ENCODE data around the gene ERC1.

The ERC1 gene

GRCh38 chr12:1030779-1031178, 39.8 kb downstream of the ERC1 start:
- no peak overlapping the region for H3K27ac ChIP-seq
- no peaks in the 10 kb centered on the region for H3K9me3 ChIP-seq
- TF ChIP-seq, protein P1, sequence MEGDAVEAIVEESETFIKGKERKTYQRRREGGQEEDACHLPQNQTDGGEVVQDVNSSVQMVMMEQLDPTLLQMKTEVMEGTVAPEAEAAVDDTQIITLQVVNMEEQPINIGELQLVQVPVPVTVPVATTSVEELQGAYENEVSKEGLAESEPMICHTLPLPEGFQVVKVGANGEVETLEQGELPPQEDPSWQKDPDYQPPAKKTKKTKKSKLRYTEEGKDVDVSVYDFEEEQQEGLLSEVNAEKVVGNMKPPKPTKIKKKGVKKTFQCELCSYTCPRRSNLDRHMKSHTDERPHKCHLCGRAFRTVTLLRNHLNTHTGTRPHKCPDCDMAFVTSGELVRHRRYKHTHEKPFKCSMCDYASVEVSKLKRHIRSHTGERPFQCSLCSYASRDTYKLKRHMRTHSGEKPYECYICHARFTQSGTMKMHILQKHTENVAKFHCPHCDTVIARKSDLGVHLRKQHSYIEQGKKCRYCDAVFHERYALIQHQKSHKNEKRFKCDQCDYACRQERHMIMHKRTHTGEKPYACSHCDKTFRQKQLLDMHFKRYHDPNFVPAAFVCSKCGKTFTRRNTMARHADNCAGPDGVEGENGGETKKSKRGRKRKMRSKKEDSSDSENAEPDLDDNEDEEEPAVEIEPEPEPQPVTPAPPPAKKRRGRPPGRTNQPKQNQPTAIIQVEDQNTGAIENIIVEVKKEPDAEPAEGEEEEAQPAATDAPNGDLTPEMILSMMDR (IDR thresholded peaks at IDR 0.05) = no peak
- H3K27me3 ChIP-seq = no peaks in the 10 kb centered on the region
- peaks cover 9% of the 10 kb centered on the region for H3K36me3 ChIP-seq
- H3K4me3 ChIP-seq (ENCODE audit: low read depth in 1 of 2, low read length in 1 of 2) = no peak overlapping the region
- H3K4me1 ChIP-seq (ENCODE audit: control insufficient read depth in 1 of 2, insufficient read depth in 1 of 2, low read depth in 1 of 2, low read length in 1 of 2) = no peaks in the 10 kb centered on the region

- Histone ChIP-seq H3K9me3 (no peaks in the 10 kb centered on the region), H3K4me3 (ENCODE audit: low read depth in 1 of 2, low read length in 1 of 2) (no peak overlapping the region), H3K27me3 (no peaks in the 10 kb centered on the region), H3K36me3 (no peaks in the 10 kb centered on the region), H3K27ac (no peak overlapping the region), H3K4me1 (ENCODE audit: control insufficient read depth in 1 of 2, insufficient read depth in 1 of 2, low read depth in 1 of 2, low read length in 1 of 2) (no peaks in the 10 kb centered on the region)
- TF ChIP-seq, protein P1 (IDR thresholded peaks at IDR 0.05) = no peak
Measured at GRCh38 chr12:1034243-1034642, 43.2 kb downstream of the ERC1 start.

- Histone ChIP-seq H3K9me3 (no peaks in the 10 kb centered on the region), H3K4me3 (ENCODE audit: low read depth in 1 of 2, low read length in 1 of 2) (no peak overlapping the region), H3K27me3 (no peaks in the 10 kb centered on the region), H3K27ac (no peak overlapping the region), H3K36me3 (no peaks in the 10 kb centered on the region), H3K4me1 (ENCODE audit: control insufficient read depth in 1 of 2, insufficient read depth in 1 of 2, low read depth in 1 of 2, low read length in 1 of 2) (no peaks in the 10 kb centered on the region)
- TF ChIP-seq, protein P1 (IDR thresholded peaks at IDR 0.05) = no peak
Measured at GRCh38 chr12:1034751-1035457, 43.9 kb downstream of the ERC1 start.

DNA sequence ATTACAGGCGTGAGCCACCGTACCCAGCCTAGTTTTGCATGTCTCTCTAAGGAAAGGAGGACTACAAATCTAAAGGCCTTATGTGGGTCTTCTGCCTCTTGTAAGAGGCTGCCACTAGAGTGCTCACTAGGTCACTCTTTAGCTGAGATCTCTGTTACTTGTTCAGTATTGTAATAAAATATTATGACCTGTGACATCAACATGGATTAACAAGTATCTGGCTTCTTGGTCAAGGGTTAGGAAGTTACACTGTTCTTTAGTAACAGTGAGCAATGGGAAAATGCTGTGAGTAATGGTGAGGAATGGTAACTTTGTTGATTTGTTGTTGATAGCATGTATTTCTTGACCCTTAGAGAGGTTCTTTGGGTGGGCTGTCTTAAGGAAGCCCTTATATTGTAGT, 50.5 kb downstream of the ERC1 start:
- no peaks in the 10 kb centered on the region for H3K4me1 ChIP-seq (ENCODE audit: control insufficient read depth in 1 of 2, insufficient read depth in 1 of 2, low read depth in 1 of 2, low read length in 1 of 2)
- no peak overlapping the region for H3K4me3 ChIP-seq (ENCODE audit: low read depth in 1 of 2, low read length in 1 of 2)
- no peaks in the 10 kb centered on the region for H3K27me3 ChIP-seq
- no peak overlapping the region for H3K27ac ChIP-seq
- TF ChIP-seq, protein P1 (IDR thresholded peaks at IDR 0.05) = no peak
- H3K36me3 ChIP-seq = no peaks in the 10 kb centered on the region
- H3K9me3 ChIP-seq = no peaks in the 10 kb centered on the region

DNA sequence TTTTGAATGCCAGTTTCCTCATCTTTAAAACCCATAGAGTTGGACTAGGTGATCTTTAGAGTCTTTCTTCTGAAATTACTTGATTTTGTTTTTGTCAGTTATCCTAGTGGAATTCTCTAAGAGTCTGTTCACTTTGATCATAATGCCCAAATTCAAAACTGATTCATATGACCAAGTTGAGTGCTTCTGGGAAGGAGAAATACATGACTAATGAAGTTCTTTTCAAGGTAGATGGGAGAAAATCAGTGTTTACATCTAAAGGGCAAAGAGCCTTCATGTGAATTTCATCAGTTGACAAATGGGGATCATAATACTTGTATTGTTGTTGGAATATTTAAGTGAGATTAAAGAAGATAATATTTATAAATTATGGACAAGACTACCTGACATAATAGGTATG, 53.2 kb downstream of the ERC1 start:
- TF ChIP-seq, protein P1 (IDR thresholded peaks at IDR 0.05) = no peak
- no peaks in the 10 kb centered on the region for H3K9me3 ChIP-seq
- H3K36me3 ChIP-seq = no peaks in the 10 kb centered on the region
- H3K4me1 ChIP-seq (ENCODE audit: control insufficient read depth in 1 of 2, insufficient read depth in 1 of 2, low read depth in 1 of 2, low read length in 1 of 2) = peaks cover 6 to 13% of the 10 kb centered on the region in 2 experiments
- no peak overlapping the region for H3K27ac ChIP-seq
- H3K4me3 ChIP-seq (ENCODE audit: low read depth in 1 of 2, low read length in 1 of 2) = no peak overlapping the region
- no peaks in the 10 kb centered on the region for H3K27me3 ChIP-seq
